HG03097 (cell line): ENCODE measurements around the gene GUF1.
A peak's percentile ranks its signal among the peaks of the same experiment; 100 is the strongest.
"Not testable (repeated sequence)": the region's sequence is repeated elsewhere in the genome, so short reads cannot be mapped to it uniquely, and the experiment has no call there.

ENCODE experiments used
- ATAC-seq: cut with Tn5 transposase; IDR thresholded peaks from one replicate; pipeline ENCODE4 v1.9.1; 2021; ENCODE audit not compliant: unreplicated experiment, low FRiP score

The GUF1 gene

GRCh38 chr4:44701037-44701436, 22.8 kb downstream of the GUF1 start:
- ATAC-seq = no peak

GRCh38 chr4:44704673-44705072, 26.5 kb downstream of the GUF1 start:
- no peak for ATAC-seq

GRCh38 chr4:44713125-44713524, 34.9 kb downstream of the GUF1 start:
- no peak for ATAC-seq

- no peak for ATAC-seq
Observed at GRCh38 chr4:44716597-44716996, 38.4 kb downstream of the GUF1 start.

GRCh38 chr4:44720371-44720770, 42.2 kb downstream of the GUF1 start:
- no peak for ATAC-seq

GRCh38 chr4:44722001-44722400, 43.8 kb downstream of the GUF1 start:
- ATAC-seq = no peak

GRCh38 chr4:44725166-44725565, 46.9 kb downstream of the GUF1 start:
- no peak for ATAC-seq

GRCh38 chr4:44725726-44726037, 47.5 kb downstream of the GUF1 start:
- no peak for ATAC-seq

GRCh38 chr4:44726038-44726871, 48.0 kb downstream of the GUF1 start, which contains the start of gene GNPDA2:
GNPDA2 (minus strand) TSS chr4:44726556; CDS start chr4:44722207, 4,349 bp downstream.
- peak; percentile 97 for ATAC-seq

- no peak for ATAC-seq
Observed at GRCh38 chr4:44727471-44727870, 49.3 kb downstream of the GUF1 start.

GRCh38 chr4:44728694-44729093, 50.5 kb downstream of the GUF1 start:
- not testable (repeated sequence) for ATAC-seq

GRCh38 chr4:44736900-44737299, 58.7 kb downstream of the GUF1 start:
- ATAC-seq = no peak

GRCh38 chr4:44738615-44739014, 60.4 kb downstream of the GUF1 start:
- no peak for ATAC-seq

GRCh38 chr4:44740201-44740600, 62.0 kb downstream of the GUF1 start:
- ATAC-seq = no peak
